HEK293T (cell line): ENCODE data around the gene CRX.

Experiments used
- BHLHE40 ChIP-seq: fragments of 450-650 bp; IDR thresholded peaks from 2 replicates; pipeline ENCODE4 v1.6.1; 2016; ENCODE audit warnings: mild to moderate bottlenecking, moderate library complexity, borderline replicate concordance
- CTBP1 ChIP-seq: fragments of 450-650 bp; IDR thresholded peaks from 2 replicates; pipeline ENCODE4 v1.6.1; 2016; ENCODE audit warnings: borderline replicate concordance
- FOXA1 ChIP-seq: fragments of 450-650 bp; IDR thresholded peaks from 2 replicates; pipeline ENCODE4 v1.6.1; 2016; ENCODE audit warnings: mild to moderate bottlenecking
- FOXM1 ChIP-seq: fragments of 450-650 bp; IDR thresholded peaks from 2 replicates; pipeline ENCODE4 v1.6.1; 2017; ENCODE audit warnings: mild to moderate bottlenecking, borderline replicate concordance
- LEF1 ChIP-seq: fragments of 450-650 bp; IDR thresholded peaks from 2 replicates; pipeline ENCODE4 v1.6.1; 2017; ENCODE audit warnings: mild to moderate bottlenecking, borderline replicate concordance
- NFRKB ChIP-seq: fragments of 450-650 bp; IDR thresholded peaks from 2 replicates; pipeline ENCODE4 v1.6.1; 2016; ENCODE audit warnings: mild to moderate bottlenecking, moderate library complexity
- SP1 ChIP-seq: fragments of 450-650 bp; IDR thresholded peaks from 2 replicates; pipeline ENCODE4 v1.6.1; 2017
- ZNF384 ChIP-seq: fragments of 450-650 bp; IDR thresholded peaks from 2 replicates; pipeline ENCODE4 v1.6.1; 2016

DNA sequence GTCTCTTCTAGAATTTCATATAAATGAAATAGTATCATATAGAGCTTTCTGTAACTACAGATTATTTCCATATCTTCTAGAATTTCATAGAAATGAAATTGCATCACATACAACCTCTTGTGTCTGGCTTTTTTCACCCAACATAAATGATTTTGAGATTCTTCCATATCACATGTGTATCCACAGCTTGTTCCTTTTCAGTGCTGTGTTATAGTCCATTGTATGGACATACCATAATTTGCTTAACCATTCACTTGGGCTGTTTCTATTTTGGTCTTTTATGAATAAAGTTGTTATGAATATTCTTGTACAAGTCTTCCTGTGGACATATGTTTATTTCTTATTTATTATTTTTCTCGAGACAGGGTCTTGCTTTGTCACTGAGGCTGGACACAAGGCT lies 29.1 kb upstream of the CRX start:
- TF ChIP-seq CTBP1 (no peak), ZNF384 (no peak), SP1 (no peak), LEF1 (no peak), BHLHE40 (no peak), NFRKB (no peak), FOXM1 (no peak), FOXA1 (no peak)
